GM19324 (cell line): ENCODE data around the gene MED13L.

Experiments
- ATAC-seq: cut with Tn5 transposase; IDR thresholded peaks from one replicate; pipeline ENCODE4 v1.9.1; 2021; ENCODE audit warnings: mild to moderate bottlenecking, moderate library complexity; ENCODE audit not compliant: unreplicated experiment, low FRiP score

MED13L gene

GRCh38 chr12:115960868-115961802, 316.4 kb downstream of the MED13L start:
- ATAC-seq, result no peak

- ATAC-seq, result no peak
Measured at GRCh38 chr12:115957686-115958290, 319.7 kb downstream of the MED13L start.

- no peak for ATAC-seq
Measured at GRCh38 chr12:115956659-115957058, 320.8 kb downstream of the MED13L start.

GRCh38 chr12:115956236-115956635, 321.3 kb downstream of the MED13L start:
- ATAC-seq, result no peak

- no peak for ATAC-seq
Measured at GRCh38 chr12:115953450-115953849, 324.0 kb downstream of the MED13L start.

- no peak for ATAC-seq
Measured at GRCh38 chr12:115953031-115953430, 324.5 kb downstream of the MED13L start.

- no peak for ATAC-seq
Measured at GRCh38 chr12:115950959-115951358, 326.5 kb downstream of the MED13L start.

- no peak for ATAC-seq
Measured at GRCh38 chr12:115949675-115950074, 327.8 kb downstream of the MED13L start.

- ATAC-seq, result no peak
Measured at GRCh38 chr12:115947696-115948062, 329.8 kb downstream of the MED13L start.

GRCh38 chr12:115946867-115947695, 330.4 kb downstream of the MED13L start:
- ATAC-seq, result no peak

GRCh38 chr12:115946092-115946491, 331.4 kb downstream of the MED13L start:
- no peak for ATAC-seq

- ATAC-seq, result no peak
Measured at GRCh38 chr12:115945491-115945885, 332.0 kb downstream of the MED13L start.

- ATAC-seq, result no peak
Measured at GRCh38 chr12:115944837-115945490, 332.5 kb downstream of the MED13L start.

GRCh38 chr12:115944392-115944742, 333.1 kb downstream of the MED13L start:
- ATAC-seq, result no peak

- ATAC-seq, result no peak
Measured at GRCh38 chr12:115943630-115944391, 333.7 kb downstream of the MED13L start.

- no peak for ATAC-seq
Measured at GRCh38 chr12:115943310-115943629, 334.2 kb downstream of the MED13L start.

GRCh38 chr12:115942346-115942745, 335.1 kb downstream of the MED13L start:
- ATAC-seq, result no peak

- ATAC-seq, result no peak
Measured at GRCh38 chr12:115941362-115941761, 336.1 kb downstream of the MED13L start.

GRCh38 chr12:115938794-115939377, 338.6 kb downstream of the MED13L start:
- ATAC-seq, result no peak
